Peyer's patch (tissue), 4 donors: ENCODE results near the gene DOCK8. TPM values are rescaled to one million over a fixed set of nuclear protein-coding genes. Genes with fewer than 3 reads are reported as not detected.
A peak's percentile ranks its signal among the peaks of the same experiment; 100 is the strongest.

Experiments used
- DNase-seq, 3 donors: peaks; one replicate each; pipeline ENCODE4 v3.0.0-alpha.2; 2017 to 2019
- H3K27ac ChIP-seq, 4 donors: fragments of 200-600 bp; sonication (generic); one replicate each; pipeline ENCODE4 v1.5.1; 2016 to 2019
- H3K27me3 ChIP-seq, 2 donors: fragments of 200-600 bp; sonication (generic); one replicate each; pipeline ENCODE4 v1.5.1; 2019
- H3K36me3 ChIP-seq, 3 donors: fragments of 200-600 bp; sonication (generic); one replicate each; pipeline ENCODE4 v1.5.1; 2016 to 2019
- H3K4me1 ChIP-seq, 4 donors: fragments of 200-600 bp; sonication (generic); one replicate each; pipeline ENCODE4 v1.5.1; 2016 to 2019
- H3K4me3 ChIP-seq, 4 donors: fragments of 200-600 bp; sonication (generic); 1 replicate in 3 of 4; 2 replicates in 1 of 4; pipeline ENCODE4 v1.5.1; 2016 to 2019; ENCODE audit warnings: mild to moderate bottlenecking in 1 of 4
- H3K9me3 ChIP-seq, 4 donors: fragments of 200-600 bp; sonication (generic); one replicate each; pipeline ENCODE4 v1.5.1; 2016 to 2019; ENCODE audit warnings: mild to moderate bottlenecking in 1 of 4
- POLR2A ChIP-seq, 2 donors: fragments of 450-650 bp; IDR thresholded peaks; one replicate each; pipeline ENCODE4 v1.5.1; 2017; ENCODE audit warnings: antibody characterized with exemption in 2 of 2, mild to moderate bottlenecking in 2 of 2, moderate library complexity in 2 of 2
- total RNA-seq, 4 donors: library from RNA; depleted of rRNA; stranded (reverse); fragments of >200 nt; gene quantifications; one replicate each; pipeline ENCODE4 v1.1.0, GENCODE V29; 2016
- TF ChIP-seq, protein P1 (sequence below), 6 experiments: fragments of 450-650 bp in 4 of 6; fragments of 200-600 bp in 2 of 6; sonication (generic) in 1 of 6; IDR thresholded peaks; one replicate each; pipeline ENCODE4 v1.5.1; 2017 to 2019; ENCODE audit warnings: antibody characterized with exemption in 6 of 6, mild to moderate bottlenecking in 3 of 6, moderate library complexity in 1 of 6

Gene DOCK8
- total RNA-seq, 4 donors from 2014 or later, result 14.4 to 119 (median 19.9) TPM

DNA sequence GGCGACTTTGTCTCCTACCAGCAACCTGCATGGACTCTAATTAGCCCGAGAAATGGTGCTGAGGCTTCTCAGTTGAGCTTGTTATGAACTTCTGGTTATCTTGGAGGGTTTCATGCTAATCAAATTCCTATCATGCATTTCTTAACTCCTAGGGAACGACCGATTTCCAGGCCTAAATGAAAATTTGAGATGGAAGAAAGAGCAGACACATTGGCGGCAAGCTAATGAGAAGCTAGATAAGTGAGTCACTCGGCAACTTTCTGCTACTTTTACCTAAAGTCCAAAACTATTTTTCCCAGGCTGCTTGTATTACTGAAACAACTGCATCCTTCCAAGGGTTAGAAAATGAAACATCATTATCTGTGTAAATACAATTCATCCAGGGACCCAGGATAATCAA lies 207.2 kb downstream of the DOCK8 start:
- peaks cover 0 to 16% (median 0%) of the 10 kb centered on the region in 3 donors for H3K36me3 ChIP-seq
- no peaks in the 10 kb centered on the region for H3K4me1 ChIP-seq
- DNase-seq, result no peak
- H3K27me3 ChIP-seq, result no peaks in the 10 kb centered on the region
- H3K4me3 ChIP-seq, result no peak overlapping the region
- TF ChIP-seq, protein P1, sequence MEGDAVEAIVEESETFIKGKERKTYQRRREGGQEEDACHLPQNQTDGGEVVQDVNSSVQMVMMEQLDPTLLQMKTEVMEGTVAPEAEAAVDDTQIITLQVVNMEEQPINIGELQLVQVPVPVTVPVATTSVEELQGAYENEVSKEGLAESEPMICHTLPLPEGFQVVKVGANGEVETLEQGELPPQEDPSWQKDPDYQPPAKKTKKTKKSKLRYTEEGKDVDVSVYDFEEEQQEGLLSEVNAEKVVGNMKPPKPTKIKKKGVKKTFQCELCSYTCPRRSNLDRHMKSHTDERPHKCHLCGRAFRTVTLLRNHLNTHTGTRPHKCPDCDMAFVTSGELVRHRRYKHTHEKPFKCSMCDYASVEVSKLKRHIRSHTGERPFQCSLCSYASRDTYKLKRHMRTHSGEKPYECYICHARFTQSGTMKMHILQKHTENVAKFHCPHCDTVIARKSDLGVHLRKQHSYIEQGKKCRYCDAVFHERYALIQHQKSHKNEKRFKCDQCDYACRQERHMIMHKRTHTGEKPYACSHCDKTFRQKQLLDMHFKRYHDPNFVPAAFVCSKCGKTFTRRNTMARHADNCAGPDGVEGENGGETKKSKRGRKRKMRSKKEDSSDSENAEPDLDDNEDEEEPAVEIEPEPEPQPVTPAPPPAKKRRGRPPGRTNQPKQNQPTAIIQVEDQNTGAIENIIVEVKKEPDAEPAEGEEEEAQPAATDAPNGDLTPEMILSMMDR (IDR thresholded peaks at IDR 0.05), result no peak
- TF ChIP-seq POLR2A (IDR thresholded peaks at IDR 0.05), result no peak
- H3K9me3 ChIP-seq, result no peaks in the 10 kb centered on the region
- H3K27ac ChIP-seq, result no peak overlapping the region

DNA sequence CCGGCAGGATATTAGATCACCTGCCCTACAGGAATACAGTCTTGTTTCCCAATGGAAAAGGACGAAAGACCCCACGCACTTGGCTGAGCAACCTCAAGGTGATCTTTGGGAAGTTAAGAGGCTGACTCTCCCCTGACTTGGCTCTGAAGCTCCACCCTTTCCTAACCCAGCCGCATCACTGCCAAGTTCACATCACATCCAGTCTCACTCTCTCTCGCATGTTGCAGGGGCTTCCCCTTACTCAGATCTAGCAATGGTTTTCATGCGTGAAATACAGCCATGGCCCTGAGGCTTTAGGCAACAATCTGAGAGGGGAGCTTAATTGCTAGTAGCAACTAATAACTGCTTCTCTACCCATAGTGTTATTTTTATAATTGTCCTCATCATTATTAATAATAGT lies 211.6 kb downstream of the DOCK8 start:
- TF ChIP-seq, protein P1 (IDR thresholded peaks at IDR 0.05), result no peak
- no peak for TF ChIP-seq POLR2A (IDR thresholded peaks at IDR 0.05)
- Histone ChIP-seq H3K4me1 (no peaks in the 10 kb centered on the region), H3K4me3 (no peak overlapping the region), H3K9me3 (no peaks in the 10 kb centered on the region), H3K27ac (no peak overlapping the region), H3K36me3 (peaks cover 0 to 3% (median 0%) of the 10 kb centered on the region in 3 donors), H3K27me3 (no peaks in the 10 kb centered on the region)
- DNase-seq, result no peak

DNA sequence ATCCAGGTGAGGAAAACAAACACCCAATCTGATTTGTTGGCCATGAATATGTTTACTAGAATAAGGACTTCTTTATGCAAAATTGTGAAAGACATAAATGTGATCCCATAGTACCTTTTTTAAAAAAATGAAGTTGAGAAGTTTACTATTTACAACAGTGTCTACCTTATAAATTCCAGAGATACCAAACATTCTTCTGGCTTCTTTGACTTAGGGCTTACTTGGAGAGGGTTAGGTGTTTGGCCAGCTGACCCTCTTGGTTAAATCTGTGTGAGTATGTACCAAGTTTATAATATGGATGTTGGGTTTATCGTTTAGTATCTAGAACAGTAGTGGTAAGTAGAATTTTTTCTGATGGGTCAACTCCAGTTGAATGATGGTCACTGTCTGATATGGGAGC lies 212.3 kb downstream of the DOCK8 start:
- H3K27me3 ChIP-seq, result no peaks in the 10 kb centered on the region
- no peak overlapping the region for H3K4me3 ChIP-seq
- H3K36me3 ChIP-seq, result peaks cover 0 to 3% (median 0%) of the 10 kb centered on the region in 3 donors
- no peak for DNase-seq
- H3K27ac ChIP-seq, result no peak overlapping the region
- TF ChIP-seq POLR2A (IDR thresholded peaks at IDR 0.05), result no peak
- TF ChIP-seq, protein P1 (IDR thresholded peaks at IDR 0.05), result no peak
- no peaks in the 10 kb centered on the region for H3K4me1 ChIP-seq
- no peaks in the 10 kb centered on the region for H3K9me3 ChIP-seq

DNA sequence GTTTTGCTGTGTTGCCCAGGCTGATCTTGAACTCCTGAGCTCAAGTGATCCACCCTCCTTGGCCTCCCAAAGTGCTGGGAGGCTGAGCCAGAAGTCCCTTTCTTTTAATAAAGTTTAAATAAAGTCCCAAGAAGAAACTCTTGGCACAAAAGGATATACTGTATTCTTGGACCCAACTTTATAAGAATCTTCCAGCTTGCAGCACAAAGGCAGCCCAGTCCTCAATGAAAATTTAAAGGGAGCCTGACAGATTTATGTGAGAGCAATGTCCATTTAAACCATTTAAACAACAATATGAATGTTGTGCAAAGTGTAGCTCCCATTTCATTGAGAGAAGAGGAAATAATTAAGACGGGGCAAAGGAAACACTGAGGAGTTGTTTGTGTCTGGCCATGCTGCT lies 217.0 kb downstream of the DOCK8 start:
- Histone ChIP-seq H3K9me3 (no peaks in the 10 kb centered on the region), H3K27me3 (no peaks in the 10 kb centered on the region), H3K27ac (no peak overlapping the region), H3K4me3 (no peak overlapping the region), H3K36me3 (peaks cover 0 to 10% (median 0%) of the 10 kb centered on the region in 3 donors), H3K4me1 (no peaks in the 10 kb centered on the region)
- TF ChIP-seq POLR2A (IDR thresholded peaks at IDR 0.05), result no peak
- TF ChIP-seq, protein P1 (IDR thresholded peaks at IDR 0.05), result no peak
- DNase-seq, result no peak

DNA sequence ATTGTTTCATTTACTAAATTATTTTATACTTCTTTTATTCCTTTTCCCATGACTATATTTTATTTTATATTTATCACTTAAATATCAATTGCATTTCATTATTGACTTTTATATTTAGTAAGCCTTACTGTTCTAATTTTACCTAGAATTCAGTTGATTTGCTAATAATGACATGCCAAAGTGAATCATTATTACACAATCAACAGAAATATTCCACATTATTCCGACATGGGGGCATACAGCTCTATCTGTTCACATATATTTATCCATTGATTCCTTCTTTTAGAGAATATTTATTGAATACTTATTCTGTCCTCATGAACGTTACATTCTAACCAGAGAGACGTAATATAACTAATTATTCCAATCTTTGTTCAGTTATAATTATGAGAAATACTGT lies 221.8 kb downstream of the DOCK8 start:
- no peak for DNase-seq
- H3K9me3 ChIP-seq, result no peaks in the 10 kb centered on the region
- TF ChIP-seq, protein P1 (IDR thresholded peaks at IDR 0.05), result no peak
- TF ChIP-seq POLR2A (IDR thresholded peaks at IDR 0.05), result no peak
- no peak overlapping the region for H3K4me3 ChIP-seq
- H3K36me3 ChIP-seq, result peaks cover 0 to 10% (median 0%) of the 10 kb centered on the region in 3 donors
- no peaks in the 10 kb centered on the region for H3K27me3 ChIP-seq
- peak overlapping the region in 1 of 4 donors; percentile 64 for H3K27ac ChIP-seq
- no peaks in the 10 kb centered on the region for H3K4me1 ChIP-seq

DNA sequence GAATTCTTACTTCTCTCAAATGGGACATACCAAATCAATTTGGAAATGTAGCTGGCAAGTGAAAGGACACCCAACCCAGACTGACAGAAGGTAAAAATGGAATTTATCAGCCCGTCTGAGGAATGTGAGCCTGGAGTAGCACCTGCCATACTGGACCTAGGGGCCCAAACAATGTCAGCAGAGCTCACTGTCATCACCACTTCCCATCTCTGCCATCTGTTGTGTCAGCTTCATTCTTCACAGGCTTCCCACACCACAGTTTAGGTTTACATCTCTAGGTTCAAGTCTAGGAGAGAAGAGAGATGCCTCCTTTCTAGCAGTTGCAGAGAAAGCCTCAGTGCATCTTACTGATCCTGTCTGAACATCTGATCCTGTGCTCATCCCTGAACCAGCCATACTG lies 222.4 kb downstream of the DOCK8 start:
- Histone ChIP-seq H3K36me3 (peaks cover 0 to 13% (median 0%) of the 10 kb centered on the region in 3 donors), H3K4me3 (no peak overlapping the region), H3K27ac (peak overlapping the region in 2 of 4 donors; percentile 26 to 64), H3K4me1 (no peaks in the 10 kb centered on the region), H3K9me3 (no peaks in the 10 kb centered on the region), H3K27me3 (no peaks in the 10 kb centered on the region)
- no peak for DNase-seq
- no peak for TF ChIP-seq POLR2A (IDR thresholded peaks at IDR 0.05)
